Measurements from ENCODE around the gene RPS6KA4. TPM values are rescaled to one million over a fixed set of nuclear protein-coding genes. Genes with fewer than 3 reads are reported as not detected.

RPS6KA4 gene
- total RNA-seq = 35.9 and 39.4 TPM in 2 replicates

- H3K4me2 ChIP-seq (ENCODE audit: insufficient read depth, low read length) = peak within 1 kb of the TSS; percentile 94
- H3K4me1 ChIP-seq (ENCODE audit: insufficient read depth, low read length) = peaks cover 27% of the 10 kb centered on the region
- H3K36me3 ChIP-seq (ENCODE audit: insufficient read depth, low read length) = peaks cover 26% of the 10 kb centered on the region
- peak within 1 kb of the TSS; percentile 94 for H3K4me3 ChIP-seq (ENCODE audit: insufficient read depth, low read length)
- peaks cover 5% of the 10 kb centered on the region for H4K20me1 ChIP-seq (ENCODE audit: insufficient read depth, low read length)
- peak within 1 kb of the TSS; percentile 76 for H3K27ac ChIP-seq (ENCODE audit: low read depth, low read length)
- H3K79me2 ChIP-seq (ENCODE audit: insufficient read depth, low read length) = peaks cover 16% of the 10 kb centered on the region
- no peaks in the 10 kb centered on the region for H3K9me3 ChIP-seq (ENCODE audit: low read depth, low read length)
- H3K27me3 ChIP-seq (ENCODE audit: insufficient read depth, low read length) = no peaks in the 10 kb centered on the region
- peak within 1 kb of the TSS; percentile 91 for H2AFZ ChIP-seq (ENCODE audit: low read length)
- peak; percentile 100 for DNase-seq (ENCODE audit: insufficient read length, low spot score, missing footprints)
- TF ChIP-seq CTCF (IDR thresholded peaks at IDR 0.05; ENCODE audit: extremely low read depth, low read depth, low read length) = no peak
Measured at GRCh38 chr11:64358907-64359711, at the start of gene RPS6KA4. TSS of gene RPS6KA4 (plus strand) at chr11:64359162. CDS start at chr11:64359236, 74 bp downstream.

- TF ChIP-seq CTCF (IDR thresholded peaks at IDR 0.05; ENCODE audit: extremely low read depth, low read depth, low read length) = no peak
- H3K4me2 ChIP-seq (ENCODE audit: insufficient read depth, low read length) = no peak overlapping the region
- H3K9me3 ChIP-seq (ENCODE audit: low read depth, low read length) = no peaks in the 10 kb centered on the region
- no peaks in the 10 kb centered on the region for H4K20me1 ChIP-seq (ENCODE audit: insufficient read depth, low read length)
- no peak overlapping the region for H3K4me3 ChIP-seq (ENCODE audit: insufficient read depth, low read length)
- peaks cover 22% of the 10 kb centered on the region for H3K79me2 ChIP-seq (ENCODE audit: insufficient read depth, low read length)
- H3K27me3 ChIP-seq (ENCODE audit: insufficient read depth, low read length) = no peaks in the 10 kb centered on the region
- H3K27ac ChIP-seq (ENCODE audit: low read depth, low read length) = no peak overlapping the region
- peaks cover 13% of the 10 kb centered on the region for H3K36me3 ChIP-seq (ENCODE audit: insufficient read depth, low read length)
- H3K4me1 ChIP-seq (ENCODE audit: insufficient read depth, low read length) = peaks cover 5% of the 10 kb centered on the region
- H2AFZ ChIP-seq (ENCODE audit: low read length) = no peak overlapping the region
- no peak for DNase-seq (ENCODE audit: insufficient read length, low spot score, missing footprints)
Measured at GRCh38 chr11:64312947-64313346, 46.0 kb upstream of the RPS6KA4 start.

- H4K20me1 ChIP-seq (ENCODE audit: insufficient read depth, low read length) = no peaks in the 10 kb centered on the region
- no peaks in the 10 kb centered on the region for H3K9me3 ChIP-seq (ENCODE audit: low read depth, low read length)
- H3K79me2 ChIP-seq (ENCODE audit: insufficient read depth, low read length) = peaks cover 27% of the 10 kb centered on the region
- no peak for TF ChIP-seq CTCF (IDR thresholded peaks at IDR 0.05; ENCODE audit: extremely low read depth, low read depth, low read length)
- H3K4me2 ChIP-seq (ENCODE audit: insufficient read depth, low read length) = no peak overlapping the region
- H3K4me1 ChIP-seq (ENCODE audit: insufficient read depth, low read length) = peaks cover 5% of the 10 kb centered on the region
- H3K27me3 ChIP-seq (ENCODE audit: insufficient read depth, low read length) = no peaks in the 10 kb centered on the region
- DNase-seq (ENCODE audit: insufficient read length, low spot score, missing footprints) = peak; percentile 22
- peaks cover 13% of the 10 kb centered on the region for H3K36me3 ChIP-seq (ENCODE audit: insufficient read depth, low read length)
- H3K27ac ChIP-seq (ENCODE audit: low read depth, low read length) = no peak overlapping the region
- no peak overlapping the region for H3K4me3 ChIP-seq (ENCODE audit: insufficient read depth, low read length)
- H2AFZ ChIP-seq (ENCODE audit: low read length) = no peak overlapping the region
Measured at GRCh38 chr11:64313491-64314145, 45.3 kb upstream of the RPS6KA4 start.

Data from osteoblast (primary cell).